Gastrocnemius medialis (tissue), 4 donors: ENCODE results near the gene PAK5. TPM values are rescaled to one million over a fixed set of nuclear protein-coding genes. Genes with fewer than 3 reads are reported as not detected.

Experiments
- ATAC-seq, 2 donors: fragments of 150-250 bp; one replicate each; pipeline ENCODE4 v1.9.1; 2016
- DNase-seq, 2 donors: peaks; one replicate each; pipeline ENCODE4 v3.0.0-alpha.2; 2019
- H3K27ac ChIP-seq, 4 donors: fragments of 200-600 bp; sonication (generic); 1 replicate in 1 of 4; 2 replicates in 3 of 4; pipeline ENCODE4 v1.5.1; 2016 to 2018; ENCODE audit warnings: mild to moderate bottlenecking in 2 of 4, moderate library complexity in 1 of 4
- H3K27me3 ChIP-seq, 3 donors: fragments of 200-600 bp; sonication (generic) in 2 of 3; 1 replicate in 1 of 3; 2 replicates in 2 of 3; pipeline versions ENCODE4 v1.5.1 to v1.6.0; 2016 to 2019; ENCODE audit warnings: mild to moderate bottlenecking in 1 of 3, moderate library complexity in 1 of 3
- H3K36me3 ChIP-seq, 2 donors: fragments of 200-600 bp; sonication (generic) in 1 of 2; one replicate each; pipeline ENCODE4 v1.5.1; 2017 to 2018
- H3K4me1 ChIP-seq, 2 donors: fragments of 200-600 bp; sonication (generic) in 1 of 2; one replicate each; pipeline ENCODE4 v1.5.1; 2016 to 2017; ENCODE audit warnings: mild to moderate bottlenecking in 2 of 2
- H3K4me3 ChIP-seq, 4 donors: fragments of 200-600 bp; sonication (generic) in 3 of 4; 1 replicate in 1 of 4; 2 replicates in 3 of 4; pipeline ENCODE4 v1.5.1; 2016 to 2019; ENCODE audit warnings: mild to moderate bottlenecking in 2 of 4
- H3K9me3 ChIP-seq, 3 donors: fragments of 200-600 bp; sonication (generic) in 2 of 3; 1 replicate in 1 of 3; 2 replicates in 2 of 3; pipeline ENCODE4 v1.5.1; 2016 to 2019
- CTCF ChIP-seq, 5 experiments: fragments of 450-650 bp in 3 of 5; fragments of 200-600 bp in 2 of 5; sonication (generic) in 2 of 5; IDR thresholded peaks in 4 of 5; conservative IDR thresholded peaks in 1 of 5; 1 replicate in 4 of 5; 2 replicates in 1 of 5; pipeline ENCODE4 v1.5.1; 2016 to 2019; ENCODE audit warnings: antibody characterized with exemption in 5 of 5, mild to moderate bottlenecking in 3 of 5, moderate library complexity in 3 of 5
- POLR2A ChIP-seq, 2 donors: fragments of 450-650 bp; IDR thresholded peaks; one replicate each; pipeline ENCODE4 v1.6.1; 2017; ENCODE audit warnings: antibody characterized with exemption in 2 of 2, mild to moderate bottlenecking in 2 of 2, moderate library complexity in 2 of 2
- in situ Hi-C, 4 donors: fragments of 200-750 bp; cut with MboI; loops; one replicate each; pipeline versions ENCODE4 v1.15.0 to v1.8.0; 2017; ENCODE audit warnings: low sequenced_read_pairs in 4 of 4
- intact Hi-C: fragments of 100-400 bp; cut with DNase I; formaldehyde crosslinking; loops from one replicate; pipeline ENCODE4 v1.15.1; 2023; ENCODE audit warnings: low total_unique reads
- total RNA-seq, 4 donors: library from RNA; depleted of rRNA; stranded (reverse); fragments of >200 nt; gene quantifications; one replicate each; pipeline versions ENCODE4 v1.1.0 to v1.2.3, GENCODE V29; 2016

Gene PAK5
- total RNA-seq, 4 donors from 2014 or later = not detected

DNA sequence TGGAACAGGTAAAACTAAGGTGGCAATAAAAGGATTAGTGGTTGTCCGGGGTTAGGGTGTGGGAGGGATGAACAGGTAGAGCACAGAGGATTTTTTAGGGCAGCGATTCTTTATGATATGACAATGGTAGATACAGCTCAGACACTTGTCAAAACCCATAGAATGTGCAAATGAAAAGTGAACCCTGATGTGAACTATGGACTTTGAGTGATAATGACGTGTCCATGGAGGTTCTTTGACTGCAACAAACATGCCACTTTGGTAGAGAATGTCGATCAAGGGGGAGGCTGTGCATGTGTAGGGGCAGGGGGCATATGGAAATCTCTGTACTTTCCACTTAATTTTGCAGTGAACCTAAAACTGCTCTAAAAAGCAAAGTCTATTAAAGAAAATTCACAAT, 223.8 kb downstream of the PAK5 start:
- Histone ChIP-seq H3K9me3 (no peaks in the 10 kb centered on the region), H3K27me3 (no peaks in the 10 kb centered on the region), H3K27ac (no peak overlapping the region), H3K4me3 (no peak overlapping the region), H3K36me3 (no peaks in the 10 kb centered on the region), H3K4me1 (no peaks in the 10 kb centered on the region)
- in situ Hi-C loops = loop anchor here (10.0 to 25.0 kb wide), 4 partner anchors 297 to 1922 kb away; no protein-coding TSS in a partner anchor
- intact Hi-C loops = loop anchor here (5.0 to 10.0 kb wide), 2 partner anchors 812 to 1930 kb away; no protein-coding TSS in a partner anchor
- TF ChIP-seq CTCF (IDR thresholded peaks at IDR 0.05 in 4 of 5, conservative IDR thresholded peaks at IDR 0.05 in 1 of 5) (no peak), POLR2A (IDR thresholded peaks at IDR 0.05) (no peak)
- DNase-seq (no peak), ATAC-seq (no peak)

DNA sequence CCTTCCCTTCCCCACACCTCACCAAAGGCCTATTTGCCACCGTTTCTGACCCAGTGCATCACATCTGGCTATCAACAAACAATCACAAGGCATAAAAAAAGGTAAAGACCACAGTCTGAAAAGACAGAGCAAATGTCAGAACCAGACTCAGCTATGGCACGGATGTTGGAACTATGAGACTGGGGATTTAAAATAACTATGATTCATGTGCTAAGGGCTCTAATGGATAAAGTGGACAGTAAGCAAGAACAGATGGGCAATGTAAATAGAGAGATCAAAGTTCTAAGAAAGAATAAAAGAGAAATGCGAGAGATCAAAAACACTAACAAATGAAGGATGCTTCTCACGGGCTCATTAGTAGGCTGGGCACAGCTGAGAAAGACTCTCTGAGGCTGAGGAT, 225.0 kb downstream of the PAK5 start:
- no peak for DNase-seq
- in situ Hi-C loops (loop anchor here (10.0 to 25.0 kb wide), 4 partner anchors 298 to 1923 kb away; no protein-coding TSS in a partner anchor), intact Hi-C loops (loop anchor here (10.0 kb wide), 1 partner anchor 1931 kb away; no protein-coding TSS in a partner anchor)
- Histone ChIP-seq H3K36me3 (no peaks in the 10 kb centered on the region), H3K4me1 (no peaks in the 10 kb centered on the region), H3K27me3 (no peaks in the 10 kb centered on the region), H3K27ac (no peak overlapping the region), H3K4me3 (no peak overlapping the region), H3K9me3 (no peaks in the 10 kb centered on the region)
- ATAC-seq = no peak
- TF ChIP-seq POLR2A (IDR thresholded peaks at IDR 0.05) (no peak), CTCF (IDR thresholded peaks at IDR 0.05 in 4 of 5, conservative IDR thresholded peaks at IDR 0.05 in 1 of 5) (no peak)

DNA sequence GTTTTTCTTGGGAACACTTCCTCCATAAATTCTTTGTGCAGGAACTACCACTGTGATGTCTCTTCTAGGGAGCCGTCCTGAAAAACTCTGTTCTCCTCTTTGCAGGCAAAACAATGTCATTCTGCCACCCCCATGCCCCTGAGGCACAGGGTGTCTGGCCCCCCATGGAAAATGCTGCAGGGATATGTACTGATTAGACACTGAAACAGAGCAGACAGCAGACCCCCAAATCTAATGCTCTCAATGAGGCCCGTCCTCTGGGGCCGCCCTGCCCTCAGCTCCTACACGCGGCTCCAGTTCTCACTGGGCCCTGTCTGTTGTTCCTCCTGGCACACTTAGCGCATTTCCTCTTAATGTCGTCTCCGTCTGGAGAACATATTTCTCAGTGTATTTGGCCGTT, 227.0 kb downstream of the PAK5 start:
- in situ Hi-C loops = loop anchor here (10.0 to 25.0 kb wide), 4 partner anchors 300 to 1925 kb away; no protein-coding TSS in a partner anchor
- TF ChIP-seq CTCF (IDR thresholded peaks at IDR 0.05 in 4 of 5, conservative IDR thresholded peaks at IDR 0.05 in 1 of 5) (no peak), POLR2A (IDR thresholded peaks at IDR 0.05) (no peak)
- intact Hi-C loops = loop anchor here (10.0 kb wide), 1 partner anchor 1933 kb away; no protein-coding TSS in a partner anchor
- Histone ChIP-seq H3K27me3 (no peaks in the 10 kb centered on the region), H3K36me3 (no peaks in the 10 kb centered on the region), H3K4me3 (no peak overlapping the region), H3K9me3 (no peaks in the 10 kb centered on the region), H3K27ac (no peak overlapping the region), H3K4me1 (no peaks in the 10 kb centered on the region)
- ATAC-seq (no peak), DNase-seq (no peak)

GRCh38 chr20:9610665-9611064, 228.2 kb downstream of the PAK5 start:
- H3K4me1 ChIP-seq = no peaks in the 10 kb centered on the region
- ATAC-seq (no peak), DNase-seq (no peak)
- TF ChIP-seq POLR2A (IDR thresholded peaks at IDR 0.05) (no peak), CTCF (IDR thresholded peaks at IDR 0.05 in 4 of 5, conservative IDR thresholded peaks at IDR 0.05 in 1 of 5) (no peak)
- no peaks in the 10 kb centered on the region for H3K27me3 ChIP-seq
- no peak overlapping the region for H3K27ac ChIP-seq
- no peaks in the 10 kb centered on the region for H3K9me3 ChIP-seq
- intact Hi-C loops = loop anchor here (1.0 to 10.0 kb wide), 2 partner anchors 202 to 1934 kb away; no protein-coding TSS in a partner anchor
- H3K4me3 ChIP-seq = no peak overlapping the region
- H3K36me3 ChIP-seq = no peaks in the 10 kb centered on the region
- in situ Hi-C loops = loop anchor here (10.0 to 25.0 kb wide), 4 partner anchors 302 to 1927 kb away; no protein-coding TSS in a partner anchor
